Muscle layer of colon (tissue), 2 donors: ENCODE data around the gene PRRC2A.

Experiments used
- H3K27ac ChIP-seq: one replicate; pipeline ENCODE4 v1.7.0; 2013; ENCODE audit warnings: low read depth, mild to moderate bottlenecking, low read length, moderate library complexity
- H3K27me3 ChIP-seq, 2 donors: one replicate each; pipeline ENCODE4 v1.7.0; 2013; ENCODE audit warnings: low read length in 2 of 2, mild to moderate bottlenecking in 2 of 2; ENCODE audit not compliant: insufficient read depth in 2 of 2, control insufficient read depth in 1 of 2
- H3K36me3 ChIP-seq: one replicate; pipeline ENCODE4 v1.7.0; 2013; ENCODE audit warnings: mild to moderate bottlenecking, low read length; ENCODE audit not compliant: insufficient read depth
- H3K4me1 ChIP-seq: one replicate; pipeline ENCODE4 v1.7.0; 2013; ENCODE audit warnings: mild to moderate bottlenecking, low read length; ENCODE audit not compliant: insufficient read depth
- H3K4me3 ChIP-seq, 2 donors: one replicate each; pipeline ENCODE4 v1.7.0; 2013; ENCODE audit warnings: low read length in 2 of 2, low read depth in 1 of 2, mild to moderate bottlenecking in 1 of 2, moderate library complexity in 1 of 2
- H3K9ac ChIP-seq: one replicate; pipeline ENCODE4 v1.7.0; 2013; ENCODE audit warnings: low read length
- H3K9me3 ChIP-seq: one replicate; pipeline ENCODE4 v1.7.0; 2013; ENCODE audit warnings: mild to moderate bottlenecking, low read length
- donor health status: abdominal sarcoma.
- donor health status: Adenocarcinoma of cecum.

Gene PRRC2A

DNA sequence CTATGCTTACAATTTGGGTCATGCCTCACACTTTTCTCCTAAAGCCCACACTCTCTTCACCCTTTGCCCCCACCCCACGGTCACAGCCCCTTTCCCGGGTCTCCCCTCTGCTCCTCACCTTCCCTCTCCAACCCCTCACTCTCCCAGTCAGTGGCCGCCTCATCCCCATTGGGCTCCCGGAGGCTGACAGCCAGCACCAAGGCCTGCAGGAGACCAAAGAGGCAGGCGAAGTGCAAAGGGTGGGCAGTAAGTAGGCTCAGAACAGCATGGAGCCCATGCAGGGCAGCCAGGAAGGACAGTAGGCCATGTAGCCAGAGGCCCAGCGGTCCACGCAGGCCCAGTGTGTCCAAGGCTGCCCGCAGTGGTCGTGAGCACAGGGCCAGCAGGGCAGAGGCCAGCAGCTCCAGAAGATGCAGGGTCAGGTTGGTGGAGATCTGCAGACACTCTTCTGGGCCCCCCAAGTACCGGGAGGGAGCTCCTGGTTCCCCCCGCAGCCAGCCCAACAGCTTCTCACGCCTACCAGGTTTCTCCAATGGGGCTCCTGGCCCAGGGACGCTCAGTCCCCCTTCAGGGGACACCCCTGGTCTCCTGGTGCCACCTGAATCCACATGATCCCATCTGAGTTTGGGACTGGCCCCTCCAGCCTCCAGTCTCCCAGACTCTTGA, 38.6 kb downstream of the PRRC2A start:
- H3K9me3 ChIP-seq = no peaks in the 10 kb centered on the region
- H3K9ac ChIP-seq = peak overlapping the region; percentile 89
- peaks cover 61% of the 10 kb centered on the region for H3K4me1 ChIP-seq
- H3K36me3 ChIP-seq = peaks cover 32% of the 10 kb centered on the region
- H3K4me3 ChIP-seq = peak overlapping the region; percentile 80 to 100
- H3K27ac ChIP-seq = no peak overlapping the region
- no peaks in the 10 kb centered on the region for H3K27me3 ChIP-seq

DNA sequence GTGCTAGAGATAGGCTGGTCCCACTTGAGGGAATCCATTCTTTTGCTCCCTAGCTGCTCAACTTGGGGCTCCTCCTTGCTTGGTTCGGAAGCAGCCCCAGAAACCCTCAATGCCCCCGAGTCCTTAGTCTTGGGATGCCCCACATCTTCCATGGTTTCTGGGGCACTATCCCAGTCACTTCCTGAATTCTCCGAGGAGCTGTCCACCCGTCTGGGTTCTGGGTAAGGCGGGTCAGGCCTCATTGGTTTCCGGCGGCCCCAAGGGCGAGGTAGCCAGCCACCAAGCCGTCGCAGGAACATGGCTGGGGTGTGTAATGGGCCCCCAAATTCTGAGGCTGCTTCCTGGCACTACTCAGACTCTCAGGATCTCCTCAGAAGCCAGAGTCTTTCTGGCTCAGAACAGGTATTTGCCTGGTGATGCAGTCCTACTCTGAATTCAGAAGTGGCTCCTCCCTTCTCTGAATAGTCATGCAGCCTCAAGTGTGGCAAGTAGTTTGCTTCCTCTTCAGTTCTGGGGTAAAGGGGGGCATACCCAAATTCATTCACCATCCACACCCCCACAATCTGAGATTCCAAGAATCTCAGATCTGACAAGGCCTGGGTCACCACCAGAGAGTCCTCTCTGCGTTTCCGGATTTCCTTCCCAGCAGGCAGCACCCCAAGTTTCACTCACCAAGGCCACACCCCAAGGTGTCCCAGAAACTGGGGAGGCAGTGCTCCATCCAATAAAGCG, 39.3 kb downstream of the PRRC2A start:
- Histone ChIP-seq H3K9ac (peak overlapping the region; percentile 89), H3K4me1 (peaks cover 62% of the 10 kb centered on the region), H3K27me3 (no peaks in the 10 kb centered on the region), H3K9me3 (no peaks in the 10 kb centered on the region), H3K4me3 (peak overlapping the region; percentile 80 to 100), H3K36me3 (peaks cover 32% of the 10 kb centered on the region), H3K27ac (peak overlapping the region; percentile 93)

DNA sequence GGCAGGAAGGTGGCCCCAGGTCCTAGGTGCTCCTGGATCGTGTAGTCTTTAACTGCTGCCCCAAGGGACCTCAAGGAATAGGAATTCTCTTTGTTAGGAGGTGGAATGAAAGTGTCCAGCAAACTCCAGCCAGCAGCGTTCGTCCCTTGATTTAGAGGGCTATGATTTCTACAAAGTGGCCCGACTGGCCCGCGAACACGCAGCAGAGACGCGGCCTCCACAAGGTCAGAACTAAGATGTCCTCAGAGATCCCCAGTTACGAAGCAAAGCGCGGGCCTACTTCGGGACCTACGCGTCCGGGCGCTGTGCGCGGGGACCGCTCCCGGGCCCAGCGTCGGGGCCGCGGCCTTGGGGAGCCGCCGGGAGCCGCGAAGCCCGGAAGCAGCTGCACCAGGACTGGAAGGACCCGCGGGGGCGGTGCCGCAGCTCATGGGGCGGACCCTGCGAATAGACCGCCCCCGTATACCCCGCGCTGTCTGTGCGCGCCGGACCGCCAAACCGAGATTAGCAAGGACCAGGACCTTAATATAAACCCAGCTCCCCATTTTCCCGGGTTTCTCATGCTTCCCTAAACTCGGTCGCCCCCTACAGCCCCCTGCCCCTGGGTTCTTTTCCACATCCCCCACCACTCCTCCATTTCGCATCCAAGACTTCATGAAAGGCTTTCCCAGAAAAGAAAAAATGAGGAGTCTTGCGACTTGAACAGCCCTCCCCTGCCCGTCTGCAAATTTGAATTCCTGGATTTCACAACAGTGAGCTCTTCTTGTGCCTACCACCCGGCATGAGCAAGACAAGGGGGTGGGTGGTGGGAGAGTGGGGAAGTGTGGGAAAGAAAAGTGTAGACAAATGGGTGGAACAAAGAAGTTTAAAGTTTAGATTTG, 40.1 kb downstream of the PRRC2A start, which contains the start of gene C6orf47:
C6orf47 (minus strand) TSS at position 398 of the 881 bp plus-strand sequence. CDS start 831 bp downstream, outside the sequence.
- peaks cover 62% of the 10 kb centered on the region for H3K4me1 ChIP-seq
- peak within 1 kb of the TSS; percentile 93 for H3K27ac ChIP-seq
- H3K9me3 ChIP-seq = no peaks in the 10 kb centered on the region
- no peaks in the 10 kb centered on the region for H3K27me3 ChIP-seq
- H3K4me3 ChIP-seq = peak within 1 kb of the TSS; percentile 80 to 100
- peaks cover 29% of the 10 kb centered on the region for H3K36me3 ChIP-seq
- peak within 1 kb of the TSS; percentile 89 for H3K9ac ChIP-seq

DNA sequence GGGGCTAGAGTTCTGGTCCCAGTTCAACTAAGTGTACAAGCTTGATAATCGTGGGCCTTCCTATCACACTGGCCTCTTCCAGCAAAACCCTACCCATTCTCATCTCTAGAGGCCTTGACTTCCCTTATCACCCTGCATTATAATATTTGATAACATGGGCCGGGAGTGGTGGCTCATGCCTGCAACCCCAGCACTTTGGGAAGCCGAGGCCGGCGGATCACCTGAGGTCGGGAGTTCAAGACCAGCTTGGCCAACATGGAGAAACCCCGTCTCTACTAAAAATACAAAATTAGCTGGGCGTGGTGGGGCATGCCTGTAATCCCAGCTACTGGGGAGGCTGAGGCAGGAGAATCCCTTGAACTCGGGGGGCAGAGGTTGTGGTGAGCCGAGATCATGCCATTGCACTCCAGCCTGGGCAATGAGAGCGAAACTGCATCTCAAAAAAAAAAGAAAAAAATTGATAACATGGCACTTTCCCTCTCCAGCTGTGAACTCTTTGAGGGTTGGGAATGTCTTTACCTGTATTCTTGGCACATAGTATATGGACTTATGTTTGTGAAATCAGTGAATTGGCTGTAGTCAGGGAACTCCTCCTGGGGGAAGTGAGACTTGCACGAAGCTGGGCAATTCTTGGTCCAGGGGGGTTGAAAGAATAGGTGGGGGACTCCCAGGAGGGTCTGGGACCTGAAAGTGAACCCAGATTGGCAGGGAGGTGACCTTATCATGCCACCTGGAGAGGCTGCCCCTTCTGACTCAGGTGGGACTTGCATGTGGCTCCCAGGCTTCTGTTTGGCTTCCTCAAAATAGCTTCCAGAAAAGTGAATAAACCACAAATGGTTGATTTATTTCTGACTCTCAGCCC, 41.0 kb downstream of the PRRC2A start:
- Histone ChIP-seq H3K4me3 (peak overlapping the region; percentile 80 to 100), H3K27me3 (no peaks in the 10 kb centered on the region), H3K9me3 (no peaks in the 10 kb centered on the region), H3K9ac (peak overlapping the region; percentile 89), H3K27ac (peak overlapping the region; percentile 93), H3K36me3 (peaks cover 26% of the 10 kb centered on the region), H3K4me1 (peaks cover 64% of the 10 kb centered on the region)

DNA sequence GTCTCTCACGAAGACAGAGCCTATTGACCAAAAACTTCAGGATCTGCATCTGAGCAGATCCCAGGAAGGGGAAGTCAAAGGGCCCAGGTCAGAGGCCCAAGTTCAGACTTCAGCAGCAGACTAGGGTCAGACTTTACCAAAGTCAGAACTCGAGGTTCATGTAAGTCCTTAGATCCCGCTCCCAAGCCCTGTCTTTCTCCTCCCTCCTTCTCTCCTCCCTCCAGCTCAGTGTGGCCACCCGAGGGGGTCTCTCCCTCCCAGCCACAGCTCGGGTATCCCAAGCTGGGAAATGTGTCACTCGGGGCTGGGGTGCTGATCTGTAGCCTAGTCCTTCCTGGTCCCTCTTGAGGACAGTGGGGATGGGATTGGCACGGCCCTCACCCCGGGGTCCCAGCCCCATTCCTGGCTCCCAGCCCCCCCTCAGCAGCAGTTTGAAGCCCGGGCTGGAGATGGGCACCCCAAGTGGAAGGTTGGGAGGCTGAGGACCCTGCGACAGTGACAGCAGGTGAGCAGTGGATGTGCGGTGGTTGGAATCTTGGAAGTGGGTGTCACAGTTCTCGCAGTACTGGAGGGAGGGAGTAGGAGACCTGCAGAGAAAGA, 41.7 kb downstream of the PRRC2A start:
- Histone ChIP-seq H3K9me3 (no peaks in the 10 kb centered on the region), H3K4me1 (peaks cover 67% of the 10 kb centered on the region), H3K4me3 (no peak overlapping the region), H3K36me3 (peaks cover 29% of the 10 kb centered on the region), H3K27me3 (no peaks in the 10 kb centered on the region), H3K27ac (no peak overlapping the region), H3K9ac (no peak overlapping the region)

DNA sequence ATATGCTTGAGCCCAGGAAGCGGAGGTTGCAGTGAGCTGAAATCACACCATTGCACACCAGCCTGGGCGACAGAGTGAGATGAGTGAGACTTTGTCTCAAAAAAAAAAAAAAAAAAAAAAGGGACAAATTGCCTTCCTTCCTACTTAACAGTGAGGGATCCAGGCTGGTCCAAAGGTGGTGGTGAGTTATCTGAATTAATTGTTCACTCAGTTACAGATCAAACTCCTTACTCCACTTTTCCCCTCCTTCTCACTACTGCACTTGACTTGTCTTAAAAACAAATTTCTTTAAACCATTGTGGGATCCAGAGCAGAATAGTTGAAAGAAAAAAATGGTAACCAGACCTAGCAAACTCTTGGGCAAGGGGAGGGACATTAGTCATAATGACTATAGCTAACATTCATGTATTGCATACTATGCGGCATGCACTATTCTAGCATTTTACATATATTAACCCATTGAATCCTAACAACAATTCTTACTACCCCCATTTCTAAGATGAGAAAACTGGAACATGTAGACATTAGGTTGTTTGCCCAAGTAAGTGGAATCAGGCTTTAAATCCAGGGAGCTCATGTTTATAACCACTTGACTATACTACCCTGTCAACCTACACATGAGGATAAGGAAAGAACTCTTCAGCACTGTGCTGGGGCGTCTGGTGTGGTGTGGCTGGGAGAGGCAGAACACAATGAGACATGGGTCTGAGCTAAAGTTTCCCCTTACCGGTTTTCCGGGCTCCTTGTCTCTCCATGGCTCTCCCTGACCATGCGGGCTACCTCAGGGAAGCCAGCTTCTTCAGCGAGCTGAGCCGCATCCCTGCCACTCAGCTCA, 42.8 kb downstream of the PRRC2A start:
- Histone ChIP-seq H3K4me1 (peaks cover 61% of the 10 kb centered on the region), H3K36me3 (peaks cover 36% of the 10 kb centered on the region), H3K27ac (peak overlapping the region; percentile 62), H3K4me3 (peak overlapping the region; percentile 55 to 96), H3K27me3 (no peaks in the 10 kb centered on the region), H3K9me3 (no peaks in the 10 kb centered on the region), H3K9ac (peak overlapping the region; percentile 68)

DNA sequence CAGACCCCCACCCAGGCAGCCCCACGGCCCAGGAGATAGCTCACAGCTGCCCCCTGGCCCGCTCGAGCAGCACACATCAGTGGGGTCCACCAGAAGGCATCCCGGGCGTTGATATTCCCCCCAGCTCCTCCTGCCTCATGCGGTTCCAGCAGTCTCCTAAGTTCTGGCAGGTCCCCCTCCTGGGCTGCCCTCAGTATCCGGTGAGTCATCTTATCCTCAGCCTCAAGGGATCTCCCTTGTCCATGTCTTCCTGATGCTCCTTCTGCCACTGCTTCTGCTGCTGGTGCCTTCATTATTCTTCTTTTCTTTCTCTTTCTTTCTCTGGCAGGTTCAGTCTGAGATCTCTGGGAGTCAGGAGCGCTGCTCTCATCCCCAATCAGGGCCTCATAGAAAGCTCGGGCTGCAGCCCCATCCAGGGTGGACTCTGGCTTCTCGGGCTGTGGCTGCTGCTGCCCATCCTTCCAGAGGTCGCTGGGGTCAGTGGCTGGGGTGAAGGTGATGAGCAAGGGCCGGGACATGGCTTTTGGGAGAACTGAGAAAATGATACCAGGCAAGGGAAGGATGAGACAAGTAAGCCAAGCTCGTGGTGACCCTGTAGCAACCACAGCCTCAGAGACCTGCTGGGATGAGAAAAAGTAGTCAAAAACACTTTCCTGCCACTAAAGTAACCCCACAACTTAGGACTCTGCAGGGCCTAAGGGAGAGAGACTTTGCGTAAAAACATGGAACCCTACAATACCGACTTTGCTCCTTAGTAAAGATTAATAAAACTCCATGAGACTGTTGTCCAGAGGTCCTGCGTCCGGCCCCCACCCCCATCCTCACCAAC, 43.7 kb downstream of the PRRC2A start:
- peaks cover 53% of the 10 kb centered on the region for H3K4me1 ChIP-seq
- no peaks in the 10 kb centered on the region for H3K9me3 ChIP-seq
- H3K9ac ChIP-seq = peak overlapping the region; percentile 68
- H3K4me3 ChIP-seq = peak overlapping the region; percentile 55 to 96
- peak overlapping the region; percentile 95 for H3K27ac ChIP-seq
- no peaks in the 10 kb centered on the region for H3K27me3 ChIP-seq
- peaks cover 42% of the 10 kb centered on the region for H3K36me3 ChIP-seq

DNA sequence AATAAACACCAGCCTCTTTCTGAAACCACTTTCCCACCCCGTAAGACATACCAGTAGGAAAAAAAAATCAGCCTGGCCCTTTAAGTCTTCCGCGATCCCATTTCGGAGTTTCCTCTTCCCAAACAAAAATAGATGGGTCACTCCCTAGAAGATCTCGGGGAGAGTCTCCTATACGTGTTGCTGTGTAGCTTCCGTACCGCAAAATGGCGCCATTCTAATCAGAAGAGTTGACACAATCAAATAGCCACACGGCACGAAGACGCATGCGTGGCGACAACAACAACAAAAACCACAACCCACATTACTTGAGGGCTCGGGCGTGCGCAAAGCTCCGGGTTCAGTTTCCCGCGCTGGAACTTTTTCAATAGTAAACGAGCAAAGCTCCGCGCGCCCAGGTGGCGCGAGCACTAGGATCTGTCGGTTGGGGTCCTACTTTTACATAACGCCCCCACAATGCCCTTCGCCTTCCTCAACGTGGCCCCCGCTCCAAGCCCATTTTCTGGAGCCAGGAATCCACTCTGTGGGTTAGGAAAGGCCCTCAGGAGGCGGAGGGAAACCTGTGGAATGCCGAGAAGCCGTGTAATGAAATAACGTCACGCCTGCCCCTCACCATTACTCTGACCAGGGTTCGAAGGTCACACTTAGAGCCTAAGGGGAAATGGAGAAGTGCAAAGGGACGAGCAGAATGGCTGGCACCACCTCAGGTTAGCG, 44.4 kb downstream of the PRRC2A start, which contains the start of gene GPANK1:
GPANK1 (minus strand) TSS at position 208 of the 711 bp plus-strand sequence. CDS start 519 bp downstream, outside the sequence.
- H3K9ac ChIP-seq = peak within 1 kb of the TSS; percentile 68
- peak within 1 kb of the TSS; percentile 55 to 96 for H3K4me3 ChIP-seq
- H3K9me3 ChIP-seq = no peaks in the 10 kb centered on the region
- H3K36me3 ChIP-seq = peaks cover 50% of the 10 kb centered on the region
- H3K4me1 ChIP-seq = peaks cover 45% of the 10 kb centered on the region
- peak within 1 kb of the TSS; percentile 95 for H3K27ac ChIP-seq
- no peaks in the 10 kb centered on the region for H3K27me3 ChIP-seq
